GM03348 (cell line): Measurements from ENCODE around the gene ACCS.

ENCODE experiments used
- DNase-seq: peaks from one replicate; pipeline ENCODE4 v3.0.0; 2012; ENCODE audit warnings: low spot score

ACCS gene

DNA sequence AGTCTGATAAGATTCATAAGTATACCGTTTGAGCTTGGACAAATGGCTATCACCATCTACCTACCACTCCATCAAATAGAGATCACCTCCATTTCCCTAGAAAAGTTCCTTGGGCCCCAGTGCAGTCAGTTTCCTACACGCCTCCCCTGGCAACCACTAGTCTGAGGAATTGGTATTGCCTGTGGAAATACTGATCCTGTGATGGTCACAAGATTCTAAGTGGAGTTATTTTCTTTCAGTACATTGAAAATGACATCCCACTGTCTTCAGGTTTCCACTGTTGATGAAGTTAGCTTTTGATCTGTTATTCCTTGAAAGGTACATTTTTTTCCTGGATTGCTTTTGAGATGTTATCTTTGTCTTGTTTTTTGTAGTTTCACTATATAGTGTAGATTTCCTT, 22.9 kb upstream of the ACCS start:
- DNase-seq: no peak

DNA sequence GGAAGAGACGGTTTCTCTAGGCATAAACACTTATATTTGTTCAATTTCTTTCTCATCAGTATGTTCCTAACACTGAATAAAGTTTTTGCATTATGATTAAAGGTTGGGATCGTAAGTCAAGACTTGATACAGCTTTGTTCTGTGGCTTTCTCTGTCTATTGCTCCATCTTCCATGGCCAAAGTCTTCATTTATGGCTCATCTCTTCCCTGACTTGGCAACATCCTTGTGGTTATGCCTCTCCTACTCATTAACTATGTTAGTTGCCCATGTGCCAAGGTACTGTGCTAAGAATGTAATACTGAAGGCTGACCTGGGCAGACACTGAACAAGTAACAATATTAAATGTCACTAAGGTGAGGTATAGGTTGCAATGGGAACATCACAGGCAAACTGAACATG, 19.9 kb upstream of the ACCS start:
- no peak for DNase-seq

DNA sequence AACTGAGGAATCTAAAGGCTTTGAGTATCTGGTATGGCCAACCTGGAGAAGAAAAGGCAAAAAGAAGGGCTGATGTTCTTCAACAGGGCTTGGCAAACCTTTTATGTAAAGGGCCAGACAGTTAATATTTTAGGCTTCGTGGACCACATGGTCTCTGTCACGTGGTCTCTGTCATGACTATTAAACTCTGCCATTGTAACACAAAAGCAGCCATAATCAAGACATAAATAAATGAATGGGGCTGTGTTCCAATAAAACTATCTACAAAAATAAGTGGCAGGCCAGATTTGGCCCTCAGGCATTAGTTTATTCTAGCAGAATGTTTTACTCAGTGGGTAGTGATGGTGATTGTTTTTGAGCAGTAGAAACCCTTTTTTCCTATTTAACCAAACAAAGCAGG, 18.8 kb upstream of the ACCS start:
- DNase-seq: no peak

DNA sequence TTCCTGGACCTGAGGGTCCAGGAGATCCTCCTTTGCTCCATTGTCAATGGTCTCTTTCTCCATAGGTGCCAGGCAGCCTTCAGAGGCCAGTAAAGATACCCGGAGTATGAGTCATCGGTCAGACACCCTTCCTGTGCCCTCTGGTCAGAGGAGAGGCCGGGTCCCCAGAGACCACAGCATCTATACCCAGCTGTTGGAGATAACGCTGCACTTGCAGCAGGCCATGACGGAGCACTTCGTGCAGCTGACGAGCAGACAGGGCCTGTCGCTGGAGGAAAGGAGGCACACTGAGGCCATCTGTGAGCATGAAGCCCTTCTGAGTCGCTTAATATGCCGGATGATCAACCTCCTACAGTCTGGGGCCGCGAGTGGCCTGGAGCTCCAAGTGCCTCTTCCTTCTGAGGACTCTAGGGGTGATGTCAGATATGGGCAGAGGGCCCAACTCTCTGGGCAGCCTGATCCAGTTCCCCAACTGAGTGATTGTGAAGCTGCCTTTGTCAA, 18.1 kb upstream of the ACCS start, which contains the start of gene ACCSL:
Gene ACCSL, plus strand, starts transcription at position 51 of the 501 bp plus-strand sequence. Its CDS starts 56 bp downstream, at position 107.
- no peak for DNase-seq

DNA sequence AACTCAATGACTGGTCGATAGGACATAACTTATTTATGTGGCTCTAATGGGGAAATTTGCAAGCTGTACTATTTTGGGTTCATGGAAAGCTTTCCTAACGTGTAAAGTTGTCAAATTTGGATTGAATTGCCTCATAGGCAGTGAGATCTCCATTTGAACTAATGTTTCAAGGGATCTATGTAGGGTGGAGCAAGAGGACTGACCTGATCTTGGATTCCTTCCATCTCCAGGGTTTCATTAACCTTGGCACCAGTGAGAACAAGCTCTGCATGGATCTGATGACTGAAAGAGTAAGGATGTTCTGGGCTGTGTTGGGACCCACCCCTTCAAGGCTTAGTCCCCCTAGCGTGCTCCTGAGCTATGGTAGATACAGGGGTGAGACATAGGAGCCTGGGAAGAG, 16.2 kb upstream of the ACCS start:
- DNase-seq: no peak

DNA sequence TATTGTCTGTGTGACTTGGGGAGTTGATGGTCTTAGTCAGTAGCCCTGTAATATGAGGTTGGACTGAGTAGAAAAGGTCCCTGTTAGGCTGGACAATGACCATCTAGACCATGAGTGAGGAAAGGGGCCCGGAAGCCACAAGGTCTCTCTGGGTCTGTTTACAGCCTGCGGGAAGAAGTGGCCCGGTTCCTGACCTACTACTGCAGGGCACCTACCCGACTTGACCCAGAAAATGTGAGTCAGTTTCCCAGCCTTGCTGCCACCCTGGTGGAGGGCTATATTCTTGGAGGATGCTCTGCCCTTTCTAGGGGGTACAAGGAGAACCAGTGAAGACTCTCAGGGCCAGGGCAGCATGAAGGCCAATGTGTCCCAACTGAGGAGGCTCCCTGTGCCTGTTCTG, 14.9 kb upstream of the ACCS start:
- DNase-seq: no peak

DNA sequence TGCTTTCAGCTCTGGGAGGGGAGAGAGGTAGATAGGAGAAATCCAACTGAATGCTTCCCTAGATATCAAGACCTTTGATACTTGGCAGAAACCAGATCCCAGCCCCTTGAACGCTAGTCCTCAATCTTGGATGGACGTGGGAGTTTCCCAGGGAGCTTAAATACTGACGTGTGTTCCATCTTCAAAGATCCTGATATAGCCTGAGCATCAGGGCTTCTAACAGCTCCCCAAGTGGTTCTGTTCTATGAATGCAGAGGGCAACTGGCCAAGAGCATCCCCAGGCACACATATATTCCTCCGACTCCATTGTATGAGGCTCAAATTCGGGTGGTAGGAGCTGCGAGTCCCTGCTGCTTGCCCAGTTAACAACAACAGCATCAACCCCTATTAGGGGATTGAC, 8.7 kb upstream of the ACCS start:
- DNase-seq: no peak

DNA sequence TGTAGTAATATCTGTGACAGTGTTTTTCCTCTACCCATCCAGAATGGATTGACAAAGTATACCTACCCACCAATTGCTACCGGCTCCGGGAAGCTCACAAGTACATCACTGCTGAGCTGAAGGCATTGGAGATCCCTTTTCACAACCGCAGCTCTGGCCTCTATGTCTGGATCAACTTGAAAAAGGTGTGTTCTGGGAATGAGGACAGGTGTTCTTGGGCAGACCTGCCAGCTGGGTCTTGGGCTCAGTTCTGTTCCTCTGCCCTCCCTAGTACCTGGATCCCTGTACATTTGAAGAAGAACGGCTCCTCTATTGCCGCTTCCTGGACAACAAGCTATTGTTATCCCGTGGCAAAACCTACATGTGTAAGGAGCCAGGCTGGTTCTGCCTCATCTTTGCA, 7.8 kb upstream of the ACCS start:
- DNase-seq: no peak

DNA sequence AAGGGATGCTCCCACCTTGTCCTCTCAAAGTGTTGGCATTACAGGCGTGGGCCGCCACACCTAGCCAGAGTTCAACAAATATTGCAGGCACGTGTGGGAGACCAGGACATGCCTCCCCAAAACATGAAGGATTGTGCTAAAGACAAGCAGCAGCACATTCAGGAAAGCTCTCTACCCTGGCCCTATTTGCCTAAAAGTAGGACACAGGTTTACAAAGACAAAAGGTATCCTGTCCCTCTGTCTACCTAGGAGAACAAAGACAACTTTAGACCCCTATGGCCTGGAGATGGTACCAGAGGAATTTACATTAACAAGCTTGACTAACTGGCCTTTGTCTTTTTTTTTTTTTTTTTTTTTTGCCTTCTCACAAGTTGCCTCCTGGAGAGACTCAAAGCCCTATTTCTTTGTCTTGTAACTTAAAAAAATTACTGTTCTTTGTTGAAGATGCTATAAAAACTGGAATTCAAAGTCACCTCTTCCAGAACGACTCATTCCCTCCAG, 859 bp upstream of the ACCS start:
- DNase-seq: no peak

DNA sequence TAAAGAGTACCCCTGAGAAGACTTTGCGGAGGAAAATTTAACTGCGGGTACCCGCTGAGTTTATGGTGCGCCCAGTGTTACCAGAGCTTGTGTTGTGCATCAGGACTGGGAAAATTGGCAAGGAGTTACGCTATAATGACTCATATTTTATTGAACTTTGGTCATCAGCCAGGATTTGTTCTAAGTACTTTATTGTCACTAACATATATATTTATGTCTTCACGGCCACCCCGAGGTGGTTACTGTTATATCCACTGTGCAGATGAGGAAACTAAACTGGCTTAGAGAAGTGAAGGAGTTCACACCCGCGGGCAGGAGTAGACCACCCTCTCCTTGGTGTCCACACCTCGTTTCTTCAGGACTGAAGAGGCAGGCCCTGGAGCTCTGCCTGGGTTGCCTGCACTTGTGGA, 667 bp downstream of the ACCS start:
- peak; percentile 59 for DNase-seq

DNA sequence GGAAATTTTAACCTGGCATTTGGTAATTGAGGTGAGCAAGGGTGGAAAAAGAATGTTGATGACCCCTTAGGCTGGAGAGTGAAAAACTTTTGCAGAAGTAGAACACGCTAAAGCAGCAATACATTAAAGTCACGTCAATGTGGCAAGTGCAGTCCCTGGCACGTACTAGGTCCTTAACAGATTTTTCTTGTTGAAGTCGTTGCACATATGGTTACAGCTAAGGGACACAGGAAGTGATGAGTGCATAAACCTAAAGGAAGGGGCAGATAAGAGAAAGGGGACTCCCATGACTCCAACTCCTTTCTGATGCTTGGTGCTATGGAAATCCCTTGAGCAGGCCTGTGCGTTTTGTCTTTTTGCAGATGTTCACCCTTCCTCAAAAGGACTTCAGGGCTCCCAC, 1.2 kb downstream of the ACCS start:
- no peak for DNase-seq

DNA sequence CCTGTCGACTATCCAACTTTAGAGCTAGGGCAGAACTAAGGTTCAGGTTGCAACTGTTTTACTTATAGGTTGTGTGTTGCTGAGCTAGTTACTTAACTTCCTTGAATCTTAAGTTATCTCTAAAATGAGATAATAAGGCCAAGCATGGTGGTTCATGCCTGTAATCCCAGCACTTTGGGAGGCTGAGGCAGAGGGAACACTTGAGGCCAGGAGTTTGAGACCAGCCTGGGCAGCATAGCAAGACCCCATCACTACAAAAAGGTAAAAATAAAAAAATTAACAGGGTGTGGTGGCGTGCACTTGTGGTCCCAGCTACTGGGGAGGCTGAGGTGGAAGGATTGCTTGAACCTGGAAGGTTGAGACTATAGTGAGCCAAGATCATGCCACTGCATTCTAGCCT, 2.1 kb downstream of the ACCS start:
- DNase-seq: no peak

DNA sequence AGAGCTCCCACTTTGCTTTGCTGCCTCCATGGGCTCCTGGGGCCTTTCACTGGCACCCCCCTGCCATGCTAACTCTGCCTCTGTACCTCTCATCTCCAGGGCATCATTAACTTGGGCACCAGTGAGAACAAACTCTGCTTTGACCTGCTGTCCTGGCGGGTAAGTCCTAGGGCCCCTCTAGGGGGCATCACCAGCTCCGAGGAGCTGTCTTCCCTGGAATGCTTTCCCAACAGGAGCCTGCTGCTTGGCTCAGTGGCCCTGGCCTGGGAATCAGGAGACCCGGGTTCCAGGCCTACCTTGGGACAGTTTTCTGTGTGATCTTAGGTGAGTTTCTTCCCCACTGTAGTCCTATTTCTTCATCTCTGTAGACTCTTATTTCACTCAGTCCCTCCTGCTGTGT, 5.1 kb downstream of the ACCS start:
- no peak for DNase-seq

DNA sequence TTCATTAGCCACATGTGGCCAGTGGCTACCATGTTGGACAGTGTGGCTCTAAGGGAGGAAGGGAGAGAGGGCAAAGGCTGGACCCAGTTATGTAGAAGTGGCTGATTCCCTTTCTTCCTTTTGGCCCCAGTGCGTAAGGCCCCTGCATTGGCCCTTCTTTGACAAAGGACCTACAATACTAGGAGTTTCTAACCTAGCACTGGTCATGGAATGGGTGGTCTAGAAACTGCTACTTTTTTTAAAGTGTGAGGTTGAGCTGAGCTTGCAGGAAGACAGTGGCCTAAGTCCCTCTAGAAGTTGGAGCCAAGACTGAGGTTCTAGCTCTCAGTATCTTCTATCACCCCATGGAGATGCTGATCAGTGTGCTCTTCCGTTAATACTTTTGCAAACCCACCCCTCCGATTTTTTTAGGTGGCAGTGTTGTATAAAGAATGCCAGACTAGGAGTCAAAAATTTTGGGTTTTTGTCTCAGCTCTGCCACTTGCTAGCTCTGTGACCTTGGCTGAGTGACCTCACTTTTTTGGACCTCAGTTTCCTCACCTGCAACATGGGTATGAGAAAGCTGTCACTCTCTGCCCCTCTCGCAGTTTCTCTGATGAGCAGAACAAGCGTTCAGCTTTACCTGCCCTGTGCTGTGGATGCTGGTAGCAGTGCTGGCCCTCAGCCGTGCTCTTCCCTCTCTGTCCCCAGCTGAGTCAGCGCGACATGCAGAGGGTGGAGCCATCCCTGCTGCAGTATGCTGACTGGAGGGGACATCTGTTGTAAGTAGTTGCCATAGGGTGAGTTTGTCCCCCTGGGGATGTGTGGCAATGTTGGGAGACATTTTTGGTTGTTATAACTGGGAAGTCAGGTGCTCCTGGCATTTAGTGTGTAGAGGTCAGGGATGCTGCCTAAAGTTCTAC, 6.9 kb downstream of the ACCS start:
- DNase-seq: no peak

DNA sequence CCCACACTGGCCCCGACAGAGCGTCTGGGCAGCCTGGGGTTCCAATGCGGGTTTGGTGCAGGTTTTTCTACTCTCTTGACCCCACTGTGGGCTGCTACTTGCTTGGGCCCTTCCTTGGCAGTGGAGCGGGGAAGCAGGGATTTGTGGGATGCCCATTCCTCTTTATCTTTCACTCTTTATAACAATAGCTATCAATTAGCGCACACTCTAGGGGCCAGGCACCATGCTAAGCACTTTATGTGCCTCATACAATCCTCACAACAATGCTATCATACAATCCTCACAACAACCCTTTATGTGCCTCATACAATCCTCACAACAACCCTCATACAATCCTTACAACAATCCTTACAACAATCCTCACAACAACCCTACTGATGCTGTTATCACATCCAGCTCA, 12.7 kb downstream of the ACCS start:
- no peak for DNase-seq

DNA sequence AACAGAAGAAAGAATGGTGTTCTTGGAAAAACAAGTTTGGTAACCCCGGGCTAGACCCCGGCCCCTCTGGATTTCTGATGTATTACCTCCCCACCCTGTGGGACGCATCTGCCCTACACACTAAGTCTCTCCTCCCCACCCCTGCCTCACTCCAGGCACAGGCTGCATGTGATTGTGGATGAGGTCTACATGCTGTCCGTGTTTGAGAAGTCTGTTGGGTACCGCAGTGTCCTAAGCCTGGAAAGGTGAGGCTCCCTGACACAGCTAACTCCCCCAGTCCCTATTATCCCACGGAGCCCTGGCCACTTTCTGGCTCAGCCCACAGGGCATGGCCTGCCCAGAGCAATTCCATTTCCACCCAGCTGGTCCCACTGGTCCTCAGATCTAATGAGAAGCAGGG, 13.3 kb downstream of the ACCS start:
- no peak for DNase-seq

DNA sequence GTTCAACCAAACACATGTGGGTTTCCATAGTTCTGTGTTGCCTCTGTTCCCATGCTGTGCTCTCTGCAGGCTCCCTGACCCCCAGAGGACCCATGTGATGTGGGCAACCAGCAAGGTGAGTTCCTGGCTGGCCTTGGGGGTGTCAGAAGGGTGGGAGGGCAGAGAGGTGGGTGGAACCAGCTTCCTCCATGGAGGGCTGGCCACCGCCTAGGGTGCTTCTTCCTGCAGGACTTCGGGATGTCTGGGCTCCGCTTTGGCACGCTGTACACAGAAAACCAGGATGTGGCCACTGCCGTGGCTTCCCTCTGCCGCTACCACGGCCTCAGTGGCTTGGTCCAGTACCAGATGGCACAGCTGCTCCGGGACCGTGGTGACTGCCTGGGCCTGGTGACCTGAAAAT, 14.9 kb downstream of the ACCS start:
- DNase-seq: no peak

DNA sequence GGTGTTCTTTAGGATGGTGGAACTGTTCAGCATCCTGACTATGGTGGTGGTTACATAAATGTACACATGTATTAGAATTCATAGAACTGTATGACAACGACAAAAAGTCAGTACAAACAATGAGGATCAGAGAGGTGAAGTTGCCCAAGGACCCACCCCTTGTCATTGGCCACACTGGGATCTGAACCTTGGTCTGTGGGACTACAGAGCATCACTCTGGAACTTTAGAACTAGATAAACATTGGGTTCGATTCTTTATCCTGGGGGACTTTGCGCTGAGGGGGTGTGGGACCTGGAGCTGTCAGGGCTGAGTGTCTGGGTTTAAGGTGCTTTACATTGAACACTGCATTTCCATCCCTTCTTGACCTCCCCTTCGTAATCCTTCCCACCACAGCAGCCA, 16.6 kb downstream of the ACCS start:
- no peak for DNase-seq

DNA sequence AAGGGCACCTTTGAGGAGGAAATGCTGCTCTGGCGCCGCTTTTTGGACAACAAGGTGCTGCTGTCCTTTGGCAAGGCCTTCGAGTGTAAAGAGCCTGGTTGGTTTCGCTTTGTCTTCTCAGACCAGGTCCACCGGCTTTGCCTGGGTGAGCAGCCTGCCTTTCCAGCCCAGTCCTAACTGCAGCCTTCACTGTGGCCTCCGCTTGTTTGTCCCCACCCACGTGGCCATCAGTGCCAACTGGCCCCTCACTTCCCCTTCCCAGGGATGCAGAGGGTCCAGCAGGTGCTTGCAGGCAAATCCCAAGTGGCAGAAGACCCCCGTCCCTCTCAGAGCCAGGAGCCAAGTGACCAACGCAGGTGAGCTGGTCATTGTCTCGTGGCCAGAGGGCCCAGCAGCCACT, 17.4 kb downstream of the ACCS start:
- DNase-seq: no peak

DNA sequence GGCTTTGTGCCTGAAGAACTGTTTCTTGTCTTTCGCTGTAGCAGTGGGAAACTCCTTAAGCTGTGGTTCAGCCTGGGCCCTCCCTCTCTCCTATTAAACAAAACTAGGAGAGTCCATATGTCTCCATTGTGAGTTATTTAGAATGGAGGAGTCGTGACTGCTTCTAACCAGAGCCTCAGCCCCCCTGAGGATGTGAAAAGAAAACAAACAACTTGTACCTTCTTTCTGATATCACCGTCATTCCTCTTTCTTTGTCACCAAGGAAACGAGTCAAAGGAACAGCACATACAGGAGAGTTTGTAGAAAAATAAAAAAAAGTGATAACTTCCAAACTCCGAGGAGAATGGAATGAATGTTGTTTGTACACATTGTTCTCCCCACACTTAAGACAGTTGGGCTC, 17.8 kb downstream of the ACCS start:
- no peak for DNase-seq

DNA sequence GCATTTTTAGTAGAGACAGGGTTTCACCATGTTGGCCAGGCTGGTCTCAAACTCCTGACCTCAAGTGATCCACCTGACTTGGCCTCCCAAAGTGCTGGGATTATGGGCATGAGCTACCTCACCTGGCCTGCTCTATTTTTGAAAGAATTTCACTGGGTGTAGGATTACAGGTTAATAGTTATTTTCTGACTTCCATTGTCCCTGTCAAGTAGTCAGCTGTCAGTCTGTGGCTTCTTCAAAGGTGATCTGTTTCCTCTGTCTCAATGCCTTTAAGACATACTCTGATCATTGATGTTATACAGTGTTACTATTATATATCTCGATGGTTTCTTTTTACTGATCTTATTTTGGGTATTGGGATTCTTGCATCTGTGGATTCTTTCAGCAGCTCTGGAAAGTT, 19.3 kb downstream of the ACCS start:
- no peak for DNase-seq

DNA sequence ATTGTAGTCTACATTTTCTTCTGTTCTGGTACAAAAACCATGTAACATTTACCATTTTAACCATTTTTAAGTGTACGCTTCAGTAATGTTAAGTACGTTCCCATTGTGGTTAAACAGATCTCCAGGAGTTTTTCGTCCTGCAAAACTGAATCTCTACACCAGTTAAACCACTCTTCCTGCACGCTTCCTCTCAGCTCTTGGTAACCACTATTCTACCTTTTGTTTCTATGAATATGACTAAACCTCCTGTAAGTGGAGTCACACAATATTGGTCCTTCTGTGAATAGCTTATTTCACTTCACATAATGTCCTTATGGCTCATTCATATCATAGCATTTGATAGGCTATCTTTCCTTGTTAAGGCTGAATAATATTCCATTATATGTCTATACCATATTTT, 22.3 kb downstream of the ACCS start:
- DNase-seq: no peak

DNA sequence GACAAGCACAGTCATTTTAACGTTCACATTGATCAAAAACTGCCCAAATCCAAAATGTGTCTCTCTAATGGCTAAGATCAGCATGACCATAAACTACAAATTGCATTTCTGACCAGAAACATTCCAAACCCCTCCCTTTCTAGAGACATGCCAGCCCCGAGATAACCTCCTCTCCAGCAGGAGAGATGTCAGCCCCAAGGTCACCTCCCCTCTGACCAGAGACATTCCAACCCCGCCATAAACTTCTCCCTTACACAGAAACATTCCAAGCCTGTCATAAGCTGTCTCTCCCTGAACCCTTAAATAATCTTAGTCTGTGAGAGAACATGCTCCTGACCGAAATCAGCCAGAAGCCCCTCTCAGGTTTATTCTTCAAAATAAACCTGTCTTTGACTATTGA, 22.8 kb downstream of the ACCS start:
- no peak for DNase-seq

DNA sequence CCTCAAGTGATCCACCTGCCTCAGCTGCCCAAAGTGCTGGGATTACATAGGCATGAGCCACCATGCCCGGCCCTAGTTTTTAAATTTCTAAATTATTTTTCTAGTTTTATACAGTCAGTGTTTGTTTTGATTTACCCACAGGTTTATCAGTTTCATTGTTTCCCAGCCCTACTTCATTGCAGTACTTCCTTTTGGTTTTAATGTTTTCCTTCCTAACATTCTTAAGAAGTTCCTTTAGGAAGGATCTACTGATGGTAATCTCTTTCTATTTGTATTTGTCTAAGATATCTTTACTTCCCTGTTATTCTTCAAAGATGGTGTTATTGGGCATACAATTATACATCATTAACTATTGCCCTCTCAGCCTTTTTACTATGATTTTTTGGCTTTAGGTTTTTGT, 24.5 kb downstream of the ACCS start:
- no peak for DNase-seq
